HG02852 (cell line): ENCODE measurements around the gene FAM107B.
A peak's percentile ranks its signal among the peaks of the same experiment; 100 is the strongest.

Source experiments
- ATAC-seq: cut with Tn5 transposase; IDR thresholded peaks from one replicate; pipeline ENCODE4 v1.9.1; 2021; ENCODE audit warnings: mild to moderate bottlenecking, moderate library complexity; ENCODE audit not compliant: unreplicated experiment

The FAM107B gene

GRCh38 chr10:14779001-14779651, 4.4 kb upstream of the FAM107B start:
- no peak for ATAC-seq

GRCh38 chr10:14776546-14776945, 1.8 kb upstream of the FAM107B start:
- ATAC-seq = no peak

DNA sequence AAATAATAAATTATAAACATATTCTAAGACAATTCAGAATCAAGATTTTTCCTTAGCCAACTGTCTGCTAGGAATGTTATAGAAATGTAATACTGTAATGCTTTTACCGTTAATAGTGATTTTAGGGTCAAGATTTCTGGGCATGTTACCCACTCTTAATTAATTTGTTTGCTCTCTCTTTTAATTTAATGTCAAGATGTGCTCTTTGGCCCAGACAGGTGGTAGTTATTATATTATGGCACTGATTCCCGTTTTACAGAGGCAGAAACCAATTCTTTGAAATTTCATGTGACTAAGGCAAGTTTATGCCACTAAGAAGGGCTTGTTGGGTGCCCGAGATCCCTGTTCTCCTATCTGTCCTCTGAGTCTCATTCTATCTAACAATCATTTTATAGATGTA, 959 bp upstream of the FAM107B start:
- ATAC-seq = no peak

GRCh38 chr10:14774214-14774580, 500 bp downstream of the FAM107B start:
- no peak for ATAC-seq

- ATAC-seq = no peak
Observed at GRCh38 chr10:14773551-14774213, 1.0 kb downstream of the FAM107B start.

DNA sequence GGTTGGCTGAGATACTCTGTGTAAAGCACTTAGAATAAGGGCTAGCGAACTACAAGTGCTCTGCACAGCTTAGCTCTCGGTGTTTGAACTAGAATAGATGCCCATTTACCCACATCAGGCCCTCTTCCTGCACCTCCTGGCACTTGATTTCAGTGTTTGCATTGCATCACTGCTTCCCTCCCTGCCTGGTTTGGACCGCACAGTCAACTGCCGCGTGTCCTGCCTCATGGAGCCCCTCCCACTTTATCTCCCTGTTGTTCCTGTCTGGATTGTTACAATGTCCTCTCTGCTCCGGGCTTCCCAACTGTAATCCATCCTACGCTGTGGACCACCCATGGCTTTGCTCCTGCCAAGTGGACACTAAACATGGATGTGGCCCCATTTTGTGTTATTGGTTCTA, 2.3 kb downstream of the FAM107B start:
- no peak for ATAC-seq

GRCh38 chr10:14770927-14771326, 3.8 kb downstream of the FAM107B start:
- ATAC-seq = no peak

- no peak for ATAC-seq
Observed at GRCh38 chr10:14761372-14761771, 13.3 kb downstream of the FAM107B start.

GRCh38 chr10:14758994-14759664, 15.6 kb downstream of the FAM107B start:
- ATAC-seq = no peak

GRCh38 chr10:14758451-14758850, 16.2 kb downstream of the FAM107B start:
- ATAC-seq = no peak

GRCh38 chr10:14757986-14758385, 16.7 kb downstream of the FAM107B start:
- no peak for ATAC-seq

GRCh38 chr10:14757394-14757793, 17.3 kb downstream of the FAM107B start:
- ATAC-seq = no peak

DNA sequence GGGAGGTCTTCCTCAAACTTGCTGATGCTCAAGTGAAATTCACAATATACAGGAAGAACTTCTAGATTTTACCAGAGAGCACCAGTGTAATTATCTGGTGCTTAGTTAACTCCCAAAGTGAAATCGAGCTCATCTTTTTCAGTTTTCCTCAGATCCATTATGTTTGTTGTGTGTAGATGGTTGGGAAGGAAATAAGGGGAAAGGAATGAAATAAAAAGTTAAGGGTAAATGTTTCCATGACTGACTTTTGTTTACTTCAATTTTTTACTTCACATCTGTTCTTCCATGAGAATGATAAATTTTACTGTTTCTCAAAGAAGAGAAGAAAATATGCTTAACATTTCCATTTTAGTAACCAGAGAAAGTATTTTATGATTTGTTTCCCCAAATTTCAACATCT, 21.3 kb downstream of the FAM107B start:
- ATAC-seq = no peak

- no peak for ATAC-seq
Observed at GRCh38 chr10:14751921-14752320, 22.8 kb downstream of the FAM107B start.

- ATAC-seq = no peak
Observed at GRCh38 chr10:14751014-14751896, 23.4 kb downstream of the FAM107B start.

GRCh38 chr10:14749070-14749809, 25.5 kb downstream of the FAM107B start:
- ATAC-seq = no peak

DNA sequence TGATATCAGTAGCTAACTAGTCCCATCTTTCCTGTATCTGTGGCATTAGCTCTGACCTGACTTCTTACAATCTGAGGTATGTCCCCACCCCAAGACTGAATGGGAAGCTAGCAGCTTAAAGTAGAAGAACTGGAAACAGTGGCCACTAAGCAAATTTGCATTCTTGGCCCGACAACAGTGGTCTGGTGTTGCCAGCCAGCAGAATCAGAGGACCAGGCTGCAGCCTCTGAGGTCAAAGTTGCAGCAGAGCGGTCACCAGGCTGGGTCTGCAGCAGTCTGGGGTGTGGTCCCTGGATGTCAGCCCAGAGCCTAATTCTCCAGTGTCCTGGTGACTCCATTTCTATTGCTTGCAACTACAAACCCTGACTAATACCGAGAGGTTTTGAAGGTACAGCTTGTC, 26.3 kb downstream of the FAM107B start:
- ATAC-seq = no peak

DNA sequence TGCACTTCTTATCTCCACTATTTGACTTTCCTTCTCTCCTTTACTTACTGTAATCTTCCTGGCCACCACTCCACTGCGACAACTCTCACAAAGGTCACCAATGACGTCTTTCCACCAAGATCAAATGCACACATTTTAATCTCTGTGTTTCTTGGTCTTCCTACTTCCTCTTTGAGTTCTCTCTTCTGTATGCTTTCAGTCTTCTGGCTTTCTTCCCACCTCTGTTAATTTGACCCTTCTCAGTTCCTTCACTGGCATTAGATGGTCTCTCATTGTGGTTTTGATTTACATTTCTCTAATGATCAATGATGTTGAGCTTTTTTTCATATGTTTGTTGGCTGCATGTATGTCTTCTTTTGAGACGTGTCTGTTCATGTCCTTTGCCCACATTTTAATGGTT, 31.9 kb downstream of the FAM107B start:
- ATAC-seq = peak; percentile 74

- no peak for ATAC-seq
Observed at GRCh38 chr10:14742382-14742781, 32.3 kb downstream of the FAM107B start.

- no peak for ATAC-seq
Observed at GRCh38 chr10:14740684-14741247, 33.9 kb downstream of the FAM107B start.
